Transverse colon (tissue), 4 donors: ENCODE data around the gene MTERF2. TPM values are rescaled to one million over a fixed set of nuclear protein-coding genes. Genes with fewer than 3 reads are reported as not detected.
"Not testable (repeated sequence)": the region's sequence is repeated elsewhere in the genome, so short reads cannot be mapped to it uniquely, and the experiment has no call there.

Experiments used
- DNase-seq: peaks from one replicate; pipeline ENCODE4 v3.0.0-alpha.2; 2019
- H3K27ac ChIP-seq, 4 donors: fragments of 200-600 bp; sonication (generic); 2 replicates each; pipeline ENCODE4 v1.5.1; 2016 to 2018; ENCODE audit warnings: inconsistent platforms in 4 of 4
- H3K27me3 ChIP-seq: fragments of 200-600 bp; sonication (generic); 2 replicates; pipeline ENCODE4 v1.5.1; 2017; ENCODE audit warnings: inconsistent platforms
- H3K36me3 ChIP-seq, 4 donors: fragments of 200-600 bp; sonication (generic); 2 replicates each; pipeline ENCODE4 v1.5.1; 2017 to 2019; ENCODE audit warnings: inconsistent platforms in 4 of 4
- H3K4me1 ChIP-seq, 4 donors: fragments of 200-600 bp; sonication (generic); 2 replicates each; pipeline ENCODE4 v1.5.1; 2017 to 2020; ENCODE audit warnings: inconsistent platforms in 4 of 4
- H3K4me3 ChIP-seq, 4 donors: fragments of 200-600 bp; sonication (generic); 1 replicate in 1 of 4; 2 replicates in 3 of 4; pipeline versions ENCODE4 v1.5.1 to v1.6.1; 2017 to 2019; ENCODE audit warnings: inconsistent platforms in 4 of 4
- H3K9me3 ChIP-seq, 2 donors: fragments of 200-600 bp; sonication (generic); 2 replicates each; pipeline ENCODE4 v1.5.1; 2017 to 2019; ENCODE audit warnings: inconsistent platforms in 2 of 2
- CTCF ChIP-seq, 5 experiments: fragments of 200-600 bp in 3 of 5; fragments of 450-650 bp in 2 of 5; sonication (generic) in 3 of 5; IDR thresholded peaks; 1 replicate in 2 of 5; 2 replicates in 3 of 5; pipeline ENCODE4 v1.5.1; 2016 to 2017; ENCODE audit warnings: antibody characterized with exemption in 5 of 5, inconsistent platforms in 3 of 5, mild to moderate bottlenecking in 2 of 5, moderate library complexity in 1 of 5
- EP300 ChIP-seq: sonication (generic); formaldehyde crosslinking; IDR thresholded peaks from one replicate; pipeline ENCODE4 v1.6.1; 2017; ENCODE audit warnings: antibody characterized with exemption, low read depth
- POLR2A ChIP-seq: fragments of 450-650 bp; IDR thresholded peaks from one replicate; pipeline ENCODE4 v1.6.1; 2016; ENCODE audit warnings: antibody characterized with exemption, mild to moderate bottlenecking, moderate library complexity
- POLR2AphosphoS5 ChIP-seq, 3 donors: sonication (generic); formaldehyde crosslinking; IDR thresholded peaks; one replicate each; pipeline ENCODE4 v1.6.1; 2016; ENCODE audit warnings: antibody characterized with exemption in 3 of 3
- WGBS, 2 donors: methylation state at CpG; one replicate each; pipeline ENCODE4 v1.1.5; 2018; ENCODE audit warnings: low coverage in 1 of 2; 5-methylcytosine and 5-hydroxymethylcytosine counted together
- in situ Hi-C, 4 donors: fragments of 200-750 bp; cut with MboI; loops; one replicate each; pipeline versions ENCODE4 v1.15.0 to v1.15.1; 2017; ENCODE audit warnings: low sequenced_read_pairs in 3 of 4, low pct_ligation_motif_present in 1 of 4, low pct_unique_long_range_greater_than_20kb in 1 of 4
- intact Hi-C: fragments of 100-400 bp; cut with DNase I; formaldehyde crosslinking; loops from one replicate; pipeline ENCODE4 v1.15.1; 2023; ENCODE audit warnings: low total_unique reads
- total RNA-seq, 4 donors: library from RNA; depleted of rRNA; stranded (reverse); fragments of >200 nt; gene quantifications; one replicate each; pipeline ENCODE4 v1.1.0, GENCODE V29; 2016

MTERF2 gene
- total RNA-seq, 4 donors from 2014 or later, result 3.0 to 14.8 (median 8.7) TPM

GRCh38 chr12:107014055-107014454 lies 27.1 kb upstream of the MTERF2 start:
- WGBS, 2 donors, result 38% methylated on average over 3 of the region's 3 CpGs; no CpG with 5 or more reads in 1 of the 2 donors
- no peak overlapping the region for H3K27ac ChIP-seq
- in situ Hi-C loops, result no loop called here
- H3K36me3 ChIP-seq, result no peaks in the 10 kb centered on the region
- no peaks in the 10 kb centered on the region for H3K4me1 ChIP-seq
- TF ChIP-seq POLR2A (no peak), EP300 (no peak), CTCF (IDR thresholded peaks at IDR 0.05) (peak; percentile 20 to 67 (median 46)), POLR2AphosphoS5 (IDR thresholded peaks at IDR 0.05) (no peak)
- H3K9me3 ChIP-seq, result no peaks in the 10 kb centered on the region
- H3K27me3 ChIP-seq, result no peaks in the 10 kb centered on the region
- H3K4me3 ChIP-seq, result no peak overlapping the region
- intact Hi-C loops, result no loop called here
- peak; percentile 34 for DNase-seq

DNA sequence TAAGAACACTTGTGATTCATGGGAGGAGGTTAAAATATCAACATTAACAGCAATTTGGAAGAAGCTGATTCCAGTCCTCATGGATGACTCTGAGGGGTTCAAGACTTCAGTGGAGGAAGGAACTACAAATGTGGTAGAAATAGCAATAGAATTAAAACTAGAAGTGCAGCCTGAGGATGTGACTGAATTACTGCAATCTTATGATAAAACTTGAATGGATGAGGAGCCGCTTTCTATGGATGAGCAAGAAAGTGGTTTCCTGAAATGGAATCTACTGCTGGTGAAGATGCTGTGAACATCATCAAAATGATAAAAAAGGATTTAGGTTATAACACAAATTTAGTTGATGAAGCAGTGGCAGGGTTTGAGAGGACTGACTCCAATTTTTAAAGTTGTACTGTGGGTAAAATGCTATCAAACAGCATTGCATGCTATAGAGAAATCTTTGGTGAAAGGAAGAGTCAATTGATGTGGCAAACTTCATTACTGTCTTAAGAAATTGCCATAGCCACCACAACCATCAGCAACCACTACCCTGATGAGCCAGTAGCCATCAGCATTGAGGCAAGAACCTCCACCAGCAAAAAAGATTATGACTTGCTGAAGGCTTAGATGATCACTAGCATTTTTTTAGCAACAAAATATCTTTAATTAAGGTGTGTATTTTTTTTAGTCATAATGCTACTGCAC lies 25.9 kb upstream of the MTERF2 start:
- Histone ChIP-seq H3K4me1 (no peaks in the 10 kb centered on the region), H3K36me3 (no peaks in the 10 kb centered on the region), H3K27ac (no peak overlapping the region), H3K9me3 (no peaks in the 10 kb centered on the region), H3K27me3 (no peaks in the 10 kb centered on the region), H3K4me3 (no peak overlapping the region)
- intact Hi-C loops, result no loop called here
- no peak for DNase-seq
- in situ Hi-C loops, result no loop called here
- no peak for TF ChIP-seq EP300
- no peak for TF ChIP-seq CTCF (IDR thresholded peaks at IDR 0.05)
- no peak for TF ChIP-seq POLR2AphosphoS5 (IDR thresholded peaks at IDR 0.05)
- no peak for TF ChIP-seq POLR2A
- WGBS, 2 donors, result 83 to 90% methylated on average over 1 of the region's 1 CpG

DNA sequence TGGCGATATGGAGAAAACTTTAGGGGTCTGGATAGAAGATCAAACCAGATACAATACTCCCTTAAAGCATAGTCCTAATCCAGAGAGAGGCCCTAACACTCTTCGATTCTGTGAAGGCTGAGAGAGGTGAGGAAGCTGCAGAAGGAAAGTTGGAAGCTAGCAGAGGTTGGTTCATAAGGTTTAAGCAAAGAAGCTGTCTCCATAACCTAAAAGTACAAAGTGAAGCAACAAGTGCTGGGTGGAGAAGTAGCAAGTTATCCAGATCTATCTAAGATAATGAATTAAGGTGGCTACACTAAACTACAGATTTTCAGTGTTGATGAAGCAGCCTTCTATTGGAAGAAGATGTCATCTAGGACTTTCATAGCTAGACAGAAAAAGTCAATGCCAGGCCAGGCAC lies 24.6 kb upstream of the MTERF2 start:
- intact Hi-C loops (no loop called here), in situ Hi-C loops (no loop called here)
- no peak for TF ChIP-seq EP300
- no peak for TF ChIP-seq POLR2A
- TF ChIP-seq POLR2AphosphoS5 (IDR thresholded peaks at IDR 0.05), result no peak
- no peak for TF ChIP-seq CTCF (IDR thresholded peaks at IDR 0.05)
- Histone ChIP-seq H3K9me3 (no peaks in the 10 kb centered on the region), H3K27ac (no peak overlapping the region), H3K36me3 (no peaks in the 10 kb centered on the region), H3K4me3 (no peak overlapping the region), H3K4me1 (no peaks in the 10 kb centered on the region), H3K27me3 (no peaks in the 10 kb centered on the region)
- DNase-seq, result no peak
- 75 to 92% methylated on average over 2 of the region's 2 CpGs for WGBS, 2 donors

- TF ChIP-seq EP300, result no peak
- no peak for TF ChIP-seq CTCF (IDR thresholded peaks at IDR 0.05)
- no peak for TF ChIP-seq POLR2A
- no peak for TF ChIP-seq POLR2AphosphoS5 (IDR thresholded peaks at IDR 0.05)
- Histone ChIP-seq H3K4me1 (no peaks in the 10 kb centered on the region), H3K9me3 (no peaks in the 10 kb centered on the region), H3K27me3 (no peaks in the 10 kb centered on the region), H3K36me3 (no peaks in the 10 kb centered on the region), H3K4me3 (no peak overlapping the region), H3K27ac (no peak overlapping the region)
- 92 to 95% methylated on average over 4 of the region's 4 CpGs for WGBS, 2 donors
- intact Hi-C loops, result no loop called here
- no peak for DNase-seq
- in situ Hi-C loops, result no loop called here
Measured at GRCh38 chr12:107007411-107007810, 20.5 kb upstream of the MTERF2 start.

DNA sequence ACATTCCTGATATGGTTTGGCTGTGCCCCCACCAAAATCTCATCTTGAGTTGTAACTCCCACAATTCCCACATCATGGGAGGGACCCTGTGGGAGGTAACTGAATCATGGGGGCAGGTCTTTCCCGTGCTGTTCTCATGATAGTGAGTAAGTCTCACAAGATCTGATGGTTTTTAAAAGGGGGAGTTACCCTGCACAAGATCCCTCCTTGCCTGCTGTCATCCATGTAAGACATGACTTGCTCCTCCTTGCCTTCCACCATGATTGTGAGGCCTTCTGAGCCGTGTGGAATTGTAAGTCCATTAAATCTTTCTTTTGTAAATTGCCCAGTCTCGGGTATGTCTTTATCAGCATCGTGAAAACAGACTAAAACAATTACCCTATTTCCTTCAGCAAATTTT lies 15.7 kb upstream of the MTERF2 start:
- in situ Hi-C loops, result not testable (repeated sequence)

More for the DNA sequence above, 15.7 kb upstream of the MTERF2 start:
- H3K27ac ChIP-seq, H3K4me3 ChIP-seq, DNase-seq, H3K9me3 ChIP-seq, H3K27me3 ChIP-seq, intact Hi-C loops, H3K4me1 ChIP-seq: not testable (repeated sequence)
- H3K36me3 ChIP-seq, result peaks cover 0 to 10% (median 3%) of the 10 kb centered on the region in 4 donors
- 69 to 93% methylated on average over 4 of the region's 4 CpGs for WGBS, 2 donors
